Measurements from ENCODE around the gene HLTF.

DNA sequence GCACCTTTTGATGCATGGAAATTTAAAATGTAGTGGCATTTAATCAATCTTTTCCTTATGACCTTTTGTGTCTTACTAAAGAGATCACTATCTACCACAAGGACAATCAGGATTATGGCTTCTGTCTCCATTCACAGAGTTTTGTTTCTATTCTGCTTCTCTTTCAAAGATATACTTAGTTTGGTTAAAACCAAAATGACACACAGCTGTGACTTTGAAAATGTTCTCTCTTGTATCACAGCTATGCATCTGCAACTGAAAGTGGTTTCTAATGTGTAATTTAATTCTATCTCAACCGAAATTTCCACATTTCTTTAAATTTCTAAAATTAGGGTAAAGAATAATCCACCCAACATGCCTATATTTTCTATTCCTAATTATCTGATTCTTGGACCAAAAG is 27.7 kb downstream of the HLTF start:
- TF ChIP-seq CTCF (IDR thresholded peaks at IDR 0.05) (no peak), ZFX (IDR thresholded peaks at IDR 0.05; ENCODE audit: borderline replicate concordance) (no peak)
